ENCODE results near the gene AVEN. TPM values are rescaled to one million over a fixed set of nuclear protein-coding genes. Genes with fewer than 3 reads are reported as not detected.

AVEN gene
- total and polyA plus RNA-seq, 11 donors, result 16.3 to 37.1 (median 21.0) TPM

GRCh38 chr15:34038023-34038870 is 757 bp downstream of the AVEN start:
- no peaks in the 10 kb centered on the region for H3K36me3 ChIP-seq
- no peaks in the 10 kb centered on the region for H3K27me3 ChIP-seq
- 1% methylated on average over 20 to 69 of the region's 70 CpGs for WGBS, 4 donors
- no peaks in the 10 kb centered on the region for H3K9me3 ChIP-seq
- intact Hi-C loops (cut with DNase I), result loop anchor here in 1 of 10 donors (10.0 kb wide), 1 partner anchor 67 kb away; the partner anchor contains the start of genes EMC7 and PGBD4
- peak overlapping the region; percentile 84 to 98 (median 92) for H3K27ac ChIP-seq
- H3K4me3 ChIP-seq, result peak overlapping the region; percentile 48 to 98 (median 80)
- peak; percentile 80 to 91 (median 84) for DNase-seq
- TF ChIP-seq CTCF (IDR thresholded peaks at IDR 0.05) (no peak), POLR2A (IDR thresholded peaks at IDR 0.05) (no peak)
- peak; percentile 79 to 96 (median 94) for ATAC-seq
- peaks cover 0 to 27% (median 13%) of the 10 kb centered on the region in 12 donors for H3K4me1 ChIP-seq

- TF ChIP-seq POLR2A (IDR thresholded peaks at IDR 0.05), result no peak
- no peak for TF ChIP-seq CTCF (IDR thresholded peaks at IDR 0.05)
- ATAC-seq (no peak), DNase-seq (no peak)
- WGBS, 4 donors, result 88 to 92% (median 90%) methylated on average over 10 of the region's 10 CpGs
- intact Hi-C loops (cut with DNase I), result loop anchor here in 1 of 10 donors (10.0 kb wide), 1 partner anchor 73 kb away; the partner anchor contains the start of genes EMC7 and PGBD4
- no peaks in the 10 kb centered on the region for H3K36me3 ChIP-seq
- peaks cover 0 to 5% (median 0%) of the 10 kb centered on the region in 12 donors for H3K4me1 ChIP-seq
- H3K27ac ChIP-seq, result no peak overlapping the region
- H3K27me3 ChIP-seq, result no peaks in the 10 kb centered on the region
- H3K9me3 ChIP-seq, result peaks cover 0 to 7% (median 0%) of the 10 kb centered on the region in 12 donors
- H3K4me3 ChIP-seq, result no peak overlapping the region
These were observed 6.8 kb downstream of the AVEN start for GRCh38 chr15:34031987-34032760.

GRCh38 chr15:34027606-34028005 is 11.4 kb downstream of the AVEN start:
- no peak overlapping the region for H3K4me3 ChIP-seq
- no peak overlapping the region for H3K27ac ChIP-seq
- H3K27me3 ChIP-seq, result no peaks in the 10 kb centered on the region
- DNase-seq (no peak), ATAC-seq (no peak)
- H3K36me3 ChIP-seq, result no peaks in the 10 kb centered on the region
- TF ChIP-seq POLR2A (IDR thresholded peaks at IDR 0.05), result no peak
- TF ChIP-seq CTCF (IDR thresholded peaks at IDR 0.05), result no peak
- H3K9me3 ChIP-seq, result peaks cover 0 to 7% (median 0%) of the 10 kb centered on the region in 12 donors
- WGBS, 4 donors, result 54 to 66% (median 56%) methylated on average over 3 of the region's 3 CpGs
- intact Hi-C loops (cut with DNase I), result no loop called here
- no peaks in the 10 kb centered on the region for H3K4me1 ChIP-seq

GRCh38 chr15:34025252-34025651 is 13.8 kb downstream of the AVEN start:
- H3K4me1 ChIP-seq, result no peaks in the 10 kb centered on the region
- no peak for DNase-seq
- H3K36me3 ChIP-seq, result no peaks in the 10 kb centered on the region
- peaks cover 0 to 7% (median 0%) of the 10 kb centered on the region in 12 donors for H3K9me3 ChIP-seq
- no peak for ATAC-seq
- 84 to 92% (median 90%) methylated on average over 3 of the region's 3 CpGs for WGBS, 4 donors
- H3K4me3 ChIP-seq, result no peak overlapping the region
- TF ChIP-seq CTCF (IDR thresholded peaks at IDR 0.05), result no peak
- no peak for TF ChIP-seq POLR2A (IDR thresholded peaks at IDR 0.05)
- H3K27ac ChIP-seq, result no peak overlapping the region
- intact Hi-C loops (cut with DNase I), result no loop called here
- no peaks in the 10 kb centered on the region for H3K27me3 ChIP-seq

Data from heart left ventricle (tissue), 16 donors.